ENCODE results near the gene LYZL2. TPM values are rescaled to one million over a fixed set of nuclear protein-coding genes. Genes with fewer than 3 reads are reported as not detected.
A peak's percentile ranks its signal among the peaks of the same experiment; 100 is the strongest.
"Not testable (repeated sequence)": the region's sequence is repeated elsewhere in the genome, so short reads cannot be mapped to it uniquely, and the experiment has no call there.

The LYZL2 gene
- total RNA-seq (2014; rRNA removed; shearing (Covaris generic)): not detected in 2 replicates
- polyA plus RNA-seq (2015; cell fraction: cytosol; rRNA removed): not detected in 2 replicates
- not detected in 2 replicates for polyA plus RNA-seq (2015; cell fraction: nucleus; rRNA removed)

- no peak for DNase-seq (ENCODE audit: low read depth)
These were observed at the start of gene LYZL2 for GRCh38 chr10:30629653-30630052. LYZL2 (minus strand) TSS chr10:30629753; CDS start chr10:30626915, 2,838 bp downstream.

- not testable (repeated sequence) for DNase-seq (ENCODE audit: low read depth)
These were observed 48.1 kb upstream of the LYZL2 start for GRCh38 chr10:30677616-30678015.

- not testable (repeated sequence) for DNase-seq (ENCODE audit: low read depth)
These were observed 47.6 kb upstream of the LYZL2 start for GRCh38 chr10:30677146-30677545.

- DNase-seq (ENCODE audit: low read depth): no peak
These were observed 46.5 kb upstream of the LYZL2 start for GRCh38 chr10:30675791-30676718.

- DNase-seq (ENCODE audit: low read depth): no peak
These were observed 45.2 kb upstream of the LYZL2 start for GRCh38 chr10:30674796-30675195.

GRCh38 chr10:30673262-30673661 is 43.7 kb upstream of the LYZL2 start:
- DNase-seq (ENCODE audit: low read depth): not testable (repeated sequence)

- DNase-seq (ENCODE audit: low read depth): not testable (repeated sequence)
These were observed 42.8 kb upstream of the LYZL2 start for GRCh38 chr10:30672338-30672737.

- DNase-seq (ENCODE audit: low read depth): peak; percentile 65
These were observed 41.6 kb upstream of the LYZL2 start for GRCh38 chr10:30671026-30671616.

GRCh38 chr10:30667982-30668381 is 38.4 kb upstream of the LYZL2 start:
- DNase-seq (ENCODE audit: low read depth): not testable (repeated sequence)

- not testable (repeated sequence) for DNase-seq (ENCODE audit: low read depth)
These were observed 33.9 kb upstream of the LYZL2 start for GRCh38 chr10:30663403-30663802.

GRCh38 chr10:30662814-30663213 is 33.3 kb upstream of the LYZL2 start:
- no peak for DNase-seq (ENCODE audit: low read depth)

GRCh38 chr10:30660314-30660713 is 30.8 kb upstream of the LYZL2 start:
- DNase-seq (ENCODE audit: low read depth): not testable (repeated sequence)

GRCh38 chr10:30656233-30656632 is 26.7 kb upstream of the LYZL2 start:
- no peak for DNase-seq (ENCODE audit: low read depth)

GRCh38 chr10:30655001-30655400 is 25.4 kb upstream of the LYZL2 start:
- DNase-seq (ENCODE audit: low read depth): not testable (repeated sequence)

GRCh38 chr10:30651470-30652397 is 22.2 kb upstream of the LYZL2 start:
- DNase-seq (ENCODE audit: low read depth): peak; percentile 17

- no peak for DNase-seq (ENCODE audit: low read depth)
These were observed 17.5 kb upstream of the LYZL2 start for GRCh38 chr10:30647089-30647488.

- DNase-seq (ENCODE audit: low read depth): peak; percentile 21
These were observed 15.8 kb upstream of the LYZL2 start for GRCh38 chr10:30645340-30645827.

GRCh38 chr10:30644408-30644861 is 14.9 kb upstream of the LYZL2 start:
- DNase-seq (ENCODE audit: low read depth): not testable (repeated sequence)

- not testable (repeated sequence) for DNase-seq (ENCODE audit: low read depth)
These were observed 14.1 kb upstream of the LYZL2 start for GRCh38 chr10:30643557-30644199.

GRCh38 chr10:30642856-30643255 is 13.3 kb upstream of the LYZL2 start:
- DNase-seq (ENCODE audit: low read depth): not testable (repeated sequence)

Data from HT1080 (cell line).